ENCODE results near the gene UGT1A6.

Gene UGT1A6

GRCh38 chr2:233656443-233656842 is 36.2 kb upstream of the UGT1A6 start:
- no peak for TF ChIP-seq CTCF (IDR thresholded peaks at IDR 0.05; ENCODE audit: borderline replicate concordance, insufficient read depth, low read depth, low read length)
- no peak overlapping the region for H3K4me3 ChIP-seq (ENCODE audit: low read depth, low read length)

GRCh38 chr2:233658610-233659009 is 34.1 kb upstream of the UGT1A6 start:
- no peak overlapping the region for H3K4me3 ChIP-seq (ENCODE audit: low read depth, low read length)
- no peak for TF ChIP-seq CTCF (IDR thresholded peaks at IDR 0.05; ENCODE audit: borderline replicate concordance, insufficient read depth, low read depth, low read length)

- no peak overlapping the region for H3K4me3 ChIP-seq (ENCODE audit: low read depth, low read length)
- no peak for TF ChIP-seq CTCF (IDR thresholded peaks at IDR 0.05; ENCODE audit: borderline replicate concordance, insufficient read depth, low read depth, low read length)
These were observed 28.8 kb upstream of the UGT1A6 start for GRCh38 chr2:233663911-233664310.

- no peak overlapping the region for H3K4me3 ChIP-seq (ENCODE audit: low read depth, low read length)
- no peak for TF ChIP-seq CTCF (IDR thresholded peaks at IDR 0.05; ENCODE audit: borderline replicate concordance, insufficient read depth, low read depth, low read length)
These were observed 24.0 kb upstream of the UGT1A6 start for GRCh38 chr2:233668605-233669260.

GRCh38 chr2:233671290-233672161 is 21.2 kb upstream of the UGT1A6 start, which contains the start of gene UGT1A9:
TSS of gene UGT1A9 (plus strand) at chr2:233671898. CDS start at chr2:233671935, 37 bp downstream.
- no peak within 1 kb of the TSS for H3K4me3 ChIP-seq (ENCODE audit: low read depth, low read length)
- no peak for TF ChIP-seq CTCF (IDR thresholded peaks at IDR 0.05; ENCODE audit: borderline replicate concordance, insufficient read depth, low read depth, low read length)

- H3K4me3 ChIP-seq (ENCODE audit: low read depth, low read length), result no peak overlapping the region
- no peak for TF ChIP-seq CTCF (IDR thresholded peaks at IDR 0.05; ENCODE audit: borderline replicate concordance, insufficient read depth, low read depth, low read length)
These were observed 19.8 kb upstream of the UGT1A6 start for GRCh38 chr2:233672886-233673285.
